ENCODE results near the gene NSMCE1. TPM values are rescaled to one million over a fixed set of nuclear protein-coding genes. Genes with fewer than 3 reads are reported as not detected.

Gene NSMCE1
- total and polyA plus RNA-seq, 4 donors = 50.4 to 76.9 (median 66.8) TPM

- 86% methylated on average over 5 of the region's 8 CpGs for WGBS (ENCODE audit: insufficient coverage)
- Histone ChIP-seq H3K27me3 (ENCODE audit: control insufficient read depth, insufficient read depth, low read length) (no peaks in the 10 kb centered on the region), H3K4me1 (ENCODE audit: control insufficient read depth, insufficient read depth, low read length) (peaks cover 23% of the 10 kb centered on the region), H3K4me3 (ENCODE audit: low read depth, low read length) (no peak overlapping the region), H3K9me3 (ENCODE audit: control insufficient read depth, insufficient read depth, low read length) (no peaks in the 10 kb centered on the region), H3K27ac (ENCODE audit: low read depth, low read length) (no peak overlapping the region), H3K36me3 (ENCODE audit: control insufficient read depth, insufficient read depth, low read length) (peaks cover 76% of the 10 kb centered on the region)
- DNase-seq (ENCODE audit: low read depth in 4 of 6, low spot score in 6 of 6) = no peak
Measured at GRCh38 chr16:27221576-27222248, 46.9 kb downstream of the NSMCE1 start.

DNA sequence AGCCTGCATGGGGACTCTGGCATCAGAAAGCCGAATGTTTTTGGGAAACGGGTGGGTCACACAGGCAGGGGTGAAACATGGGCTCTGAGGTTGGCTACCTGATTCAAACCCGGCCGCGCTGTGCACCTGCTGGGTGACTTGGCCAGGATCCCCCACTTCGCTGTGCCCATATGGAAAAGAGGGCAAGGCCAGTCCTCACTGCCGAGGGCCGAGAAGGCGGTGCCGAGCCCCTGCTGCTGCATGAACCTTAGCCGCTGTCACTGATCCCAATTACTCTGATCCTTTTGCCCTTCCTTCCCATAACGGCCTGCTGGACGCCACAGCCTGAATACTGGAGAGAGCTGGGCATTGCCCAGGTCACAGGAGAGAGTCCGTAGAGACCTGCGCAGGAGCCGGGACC, 47.6 kb downstream of the NSMCE1 start:
- peaks cover 78% of the 10 kb centered on the region for H3K36me3 ChIP-seq (ENCODE audit: control insufficient read depth, insufficient read depth, low read length)
- H3K27me3 ChIP-seq (ENCODE audit: control insufficient read depth, insufficient read depth, low read length) = no peaks in the 10 kb centered on the region
- no peaks in the 10 kb centered on the region for H3K9me3 ChIP-seq (ENCODE audit: control insufficient read depth, insufficient read depth, low read length)
- peaks cover 19% of the 10 kb centered on the region for H3K4me1 ChIP-seq (ENCODE audit: control insufficient read depth, insufficient read depth, low read length)
- no peak for DNase-seq (ENCODE audit: low read depth in 4 of 6, low spot score in 6 of 6)
- 97% methylated on average over 16 of the region's 16 CpGs for WGBS (ENCODE audit: insufficient coverage)
- H3K27ac ChIP-seq (ENCODE audit: low read depth, low read length) = no peak overlapping the region
- H3K4me3 ChIP-seq (ENCODE audit: low read depth, low read length) = no peak overlapping the region

DNA sequence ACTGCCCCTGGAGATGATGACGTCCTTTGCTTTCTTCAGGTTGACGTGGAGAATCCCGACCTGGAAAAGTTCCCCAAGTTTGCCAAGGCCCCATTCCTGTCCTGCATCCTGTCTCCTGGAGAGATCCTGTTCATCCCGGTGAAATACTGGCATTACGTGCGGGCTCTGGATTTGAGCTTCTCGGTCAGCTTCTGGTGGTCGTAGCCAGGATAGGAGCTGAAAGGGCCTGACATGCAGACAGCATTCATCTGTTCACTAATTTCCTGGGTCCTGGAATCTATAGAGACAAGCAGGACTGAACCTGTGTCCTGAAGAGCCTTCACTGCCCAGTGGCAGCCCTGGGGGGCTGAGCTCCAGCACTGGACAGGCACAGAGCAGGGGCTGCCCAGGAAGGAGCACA, 48.0 kb downstream of the NSMCE1 start:
- DNase-seq (ENCODE audit: low read depth in 4 of 6, low spot score in 6 of 6) = no peak
- Histone ChIP-seq H3K4me3 (ENCODE audit: low read depth, low read length) (no peak overlapping the region), H3K9me3 (ENCODE audit: control insufficient read depth, insufficient read depth, low read length) (no peaks in the 10 kb centered on the region), H3K27me3 (ENCODE audit: control insufficient read depth, insufficient read depth, low read length) (no peaks in the 10 kb centered on the region), H3K36me3 (ENCODE audit: control insufficient read depth, insufficient read depth, low read length) (peaks cover 79% of the 10 kb centered on the region), H3K4me1 (ENCODE audit: control insufficient read depth, insufficient read depth, low read length) (peaks cover 17% of the 10 kb centered on the region), H3K27ac (ENCODE audit: low read depth, low read length) (no peak overlapping the region)
- 94% methylated on average over 8 of the region's 8 CpGs for WGBS (ENCODE audit: insufficient coverage)

DNA sequence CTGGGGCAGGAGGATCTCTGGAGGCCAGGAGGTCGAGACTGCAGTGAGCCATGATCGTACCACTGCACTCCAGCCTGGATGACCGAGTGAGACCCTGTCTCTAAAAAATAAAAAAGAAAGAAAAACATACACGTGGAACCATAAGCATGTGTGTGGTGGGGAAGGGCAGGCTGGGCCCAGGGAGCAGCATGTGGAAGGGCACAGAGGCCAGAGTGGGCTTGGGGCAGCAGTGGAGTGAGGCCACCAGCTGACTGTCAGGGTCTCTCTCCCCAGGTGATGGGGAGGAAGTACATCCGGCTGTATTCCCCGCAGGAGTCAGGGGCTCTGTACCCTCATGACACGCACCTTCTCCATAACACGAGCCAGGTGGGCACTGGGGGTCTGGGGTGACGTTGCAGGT, 48.5 kb downstream of the NSMCE1 start:
- H3K9me3 ChIP-seq (ENCODE audit: control insufficient read depth, insufficient read depth, low read length) = no peaks in the 10 kb centered on the region
- no peak overlapping the region for H3K4me3 ChIP-seq (ENCODE audit: low read depth, low read length)
- H3K4me1 ChIP-seq (ENCODE audit: control insufficient read depth, insufficient read depth, low read length) = peaks cover 14% of the 10 kb centered on the region
- no peaks in the 10 kb centered on the region for H3K27me3 ChIP-seq (ENCODE audit: control insufficient read depth, insufficient read depth, low read length)
- WGBS (ENCODE audit: insufficient coverage) = 90% methylated on average over 9 of the region's 9 CpGs
- no peak overlapping the region for H3K27ac ChIP-seq (ENCODE audit: low read depth, low read length)
- H3K36me3 ChIP-seq (ENCODE audit: control insufficient read depth, insufficient read depth, low read length) = peaks cover 75% of the 10 kb centered on the region
- DNase-seq (ENCODE audit: low read depth in 4 of 6, low spot score in 6 of 6) = no peak

DNA sequence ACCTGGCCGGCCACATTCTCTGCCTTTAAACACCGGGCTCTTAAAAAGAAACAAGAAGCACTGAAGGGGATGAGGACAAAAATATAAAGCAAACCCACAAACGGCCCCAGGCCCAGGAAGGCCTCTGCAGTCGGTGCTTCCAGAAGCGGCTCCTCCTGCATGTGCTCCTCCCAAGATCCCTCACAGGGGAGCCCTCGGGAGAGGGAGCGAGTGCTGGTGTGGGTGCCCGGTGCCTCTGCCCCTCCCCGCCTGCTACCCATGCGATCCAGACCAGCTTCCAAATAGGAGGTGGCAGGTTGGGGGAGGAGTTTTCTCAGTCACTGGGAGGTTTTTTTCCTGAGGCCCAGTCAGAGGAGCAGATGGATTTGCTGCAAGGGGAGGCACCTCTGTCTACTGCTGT, 49.4 kb downstream of the NSMCE1 start:
- H3K27me3 ChIP-seq (ENCODE audit: control insufficient read depth, insufficient read depth, low read length) = no peaks in the 10 kb centered on the region
- no peak for DNase-seq (ENCODE audit: low read depth in 4 of 6, low spot score in 6 of 6)
- H3K9me3 ChIP-seq (ENCODE audit: control insufficient read depth, insufficient read depth, low read length) = no peaks in the 10 kb centered on the region
- H3K36me3 ChIP-seq (ENCODE audit: control insufficient read depth, insufficient read depth, low read length) = peaks cover 66% of the 10 kb centered on the region
- no peak overlapping the region for H3K27ac ChIP-seq (ENCODE audit: low read depth, low read length)
- H3K4me3 ChIP-seq (ENCODE audit: low read depth, low read length) = no peak overlapping the region
- 83% methylated on average over 9 of the region's 10 CpGs for WGBS (ENCODE audit: insufficient coverage)
- peaks cover 14% of the 10 kb centered on the region for H3K4me1 ChIP-seq (ENCODE audit: control insufficient read depth, insufficient read depth, low read length)

- peaks cover 62% of the 10 kb centered on the region for H3K36me3 ChIP-seq (ENCODE audit: control insufficient read depth, insufficient read depth, low read length)
- WGBS (ENCODE audit: insufficient coverage) = 97% methylated on average over 5 of the region's 9 CpGs
- H3K4me3 ChIP-seq (ENCODE audit: low read depth, low read length) = no peak overlapping the region
- no peaks in the 10 kb centered on the region for H3K9me3 ChIP-seq (ENCODE audit: control insufficient read depth, insufficient read depth, low read length)
- DNase-seq (ENCODE audit: low read depth in 4 of 6, low spot score in 6 of 6) = no peak
- no peaks in the 10 kb centered on the region for H3K27me3 ChIP-seq (ENCODE audit: control insufficient read depth, insufficient read depth, low read length)
- H3K27ac ChIP-seq (ENCODE audit: low read depth, low read length) = no peak overlapping the region
- H3K4me1 ChIP-seq (ENCODE audit: control insufficient read depth, insufficient read depth, low read length) = peaks cover 14% of the 10 kb centered on the region
Measured at GRCh38 chr16:27218756-27219155, 49.8 kb downstream of the NSMCE1 start.

GRCh38 chr16:27217256-27217655, 51.3 kb downstream of the NSMCE1 start:
- Histone ChIP-seq H3K9me3 (ENCODE audit: control insufficient read depth, insufficient read depth, low read length) (no peaks in the 10 kb centered on the region), H3K36me3 (ENCODE audit: control insufficient read depth, insufficient read depth, low read length) (peaks cover 55% of the 10 kb centered on the region), H3K4me1 (ENCODE audit: control insufficient read depth, insufficient read depth, low read length) (peaks cover 6% of the 10 kb centered on the region), H3K27ac (ENCODE audit: low read depth, low read length) (no peak overlapping the region), H3K27me3 (ENCODE audit: control insufficient read depth, insufficient read depth, low read length) (no peaks in the 10 kb centered on the region), H3K4me3 (ENCODE audit: low read depth, low read length) (no peak overlapping the region)
- peak in 3 of 6 donors; percentile 47 to 93 (median 88) for DNase-seq (ENCODE audit: low read depth in 4 of 6, low spot score in 6 of 6)
- 48% methylated on average over 10 of the region's 10 CpGs for WGBS (ENCODE audit: insufficient coverage)

GRCh38 chr16:27216297-27216885, 52.2 kb downstream of the NSMCE1 start:
- H3K27me3 ChIP-seq (ENCODE audit: control insufficient read depth, insufficient read depth, low read length) = no peaks in the 10 kb centered on the region
- H3K36me3 ChIP-seq (ENCODE audit: control insufficient read depth, insufficient read depth, low read length) = peaks cover 49% of the 10 kb centered on the region
- DNase-seq (ENCODE audit: low read depth in 4 of 6, low spot score in 6 of 6) = no peak
- H3K4me3 ChIP-seq (ENCODE audit: low read depth, low read length) = no peak overlapping the region
- H3K27ac ChIP-seq (ENCODE audit: low read depth, low read length) = no peak overlapping the region
- peaks cover 6% of the 10 kb centered on the region for H3K4me1 ChIP-seq (ENCODE audit: control insufficient read depth, insufficient read depth, low read length)
- 94% methylated on average over 15 of the region's 16 CpGs for WGBS (ENCODE audit: insufficient coverage)
- H3K9me3 ChIP-seq (ENCODE audit: control insufficient read depth, insufficient read depth, low read length) = no peaks in the 10 kb centered on the region

GRCh38 chr16:27215660-27216059, 52.9 kb downstream of the NSMCE1 start:
- H3K4me3 ChIP-seq (ENCODE audit: low read depth, low read length) = no peak overlapping the region
- H3K9me3 ChIP-seq (ENCODE audit: control insufficient read depth, insufficient read depth, low read length) = no peaks in the 10 kb centered on the region
- WGBS (ENCODE audit: insufficient coverage) = 94% methylated on average over 3 of the region's 7 CpGs
- H3K27ac ChIP-seq (ENCODE audit: low read depth, low read length) = no peak overlapping the region
- H3K4me1 ChIP-seq (ENCODE audit: control insufficient read depth, insufficient read depth, low read length) = peaks cover 6% of the 10 kb centered on the region
- no peaks in the 10 kb centered on the region for H3K27me3 ChIP-seq (ENCODE audit: control insufficient read depth, insufficient read depth, low read length)
- H3K36me3 ChIP-seq (ENCODE audit: control insufficient read depth, insufficient read depth, low read length) = peaks cover 48% of the 10 kb centered on the region
- DNase-seq (ENCODE audit: low read depth in 4 of 6, low spot score in 6 of 6) = no peak
